NCI-H1092 treated with DMSO at 0.1 percent for 48 hours (cell line): ENCODE measurements around the gene ALPK3.

Experiments used
- DNase-seq: peaks from one replicate; lab custom pipeline; 2025; lab: John Stamatoyannopoulos, UW

ALPK3 gene

GRCh38 chr15:84922530-84922929 is 105.4 kb downstream of the ALPK3 start:
- no peak for DNase-seq
